A673 (cell line): Measurements from ENCODE around the gene ZNF746.

Experiments
- CTCF ChIP-seq: fragments of 300-800, 200-600 bp; sonication (generic); conservative IDR thresholded peaks from 2 replicates; pipeline ENCODE4 v1.5.1; 2017; ENCODE audit warnings: low read depth, mild to moderate bottlenecking, antibody characterized with exemption, low read length, moderate library complexity, mixed read lengths
- EZH2 ChIP-seq: fragments of 200-600 bp; sonication (generic); IDR thresholded peaks from 2 replicates; pipeline ENCODE4 v1.6.1; 2017; ENCODE audit warnings: borderline replicate concordance, low read depth, mild to moderate bottlenecking, mixed read lengths, antibody characterized with exemption, low read length; ENCODE audit not compliant: poor library complexity, severe bottlenecking

DNA sequence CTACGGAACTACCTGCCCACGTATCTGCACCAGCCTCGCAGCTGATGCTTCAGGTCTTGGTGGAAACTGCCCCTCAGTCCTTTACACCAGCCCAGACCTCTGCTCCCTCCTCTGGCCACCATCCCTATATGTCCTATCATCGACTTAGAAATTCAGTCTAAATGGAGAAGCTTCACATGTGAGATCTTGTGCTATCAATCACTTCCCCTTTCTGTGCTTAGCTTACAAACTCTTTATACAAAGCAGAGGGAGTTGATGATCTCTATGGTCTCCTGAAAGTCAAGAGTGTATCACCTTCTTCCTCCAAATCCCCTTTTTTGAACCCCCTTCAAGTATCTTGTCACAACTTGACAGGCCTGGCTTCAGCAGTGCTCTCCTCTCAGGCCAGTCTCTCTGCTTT, 67.4 kb downstream of the ZNF746 start:
- TF ChIP-seq CTCF (no peak), EZH2 (no peak)
